ENCODE data around the gene RARB. TPM values are rescaled to one million over a fixed set of nuclear protein-coding genes. Genes with fewer than 3 reads are reported as not detected.

Gene RARB
- total RNA-seq, 2 donors from 2014 or later = 15.2 to 22.8 TPM

DNA sequence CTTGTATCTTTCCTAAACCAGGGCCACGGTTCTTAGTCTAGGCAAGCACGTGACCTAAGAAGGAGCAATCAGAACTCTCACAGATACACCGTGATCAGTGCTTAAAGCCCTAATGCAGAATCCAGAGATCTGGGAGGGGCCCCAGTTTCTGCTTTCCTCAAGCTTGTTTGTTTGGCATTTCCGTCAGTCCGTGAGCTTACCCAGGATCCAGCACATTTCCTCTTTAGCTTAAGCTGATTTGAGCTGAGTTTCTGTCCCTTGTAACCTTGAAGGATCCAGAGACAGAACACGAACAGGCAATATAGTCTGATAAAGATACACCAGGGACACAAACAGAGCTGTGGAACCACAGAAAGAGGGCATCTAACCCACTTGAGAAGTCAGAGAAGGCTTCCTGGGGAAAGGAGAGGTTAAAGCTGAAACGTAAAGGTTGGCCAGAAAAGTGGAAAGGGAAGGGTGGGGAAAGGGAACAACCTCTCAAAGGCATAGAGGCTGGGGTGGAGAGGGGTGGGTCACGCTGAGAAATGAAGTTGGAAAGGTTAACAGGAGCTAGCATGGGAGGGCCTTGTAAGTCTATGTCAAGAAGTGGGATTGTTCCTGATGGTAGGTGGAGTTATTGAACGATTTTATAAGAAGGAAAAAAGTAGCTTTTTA, 42.1 kb upstream of the RARB start:
- TF ChIP-seq, protein P1, sequence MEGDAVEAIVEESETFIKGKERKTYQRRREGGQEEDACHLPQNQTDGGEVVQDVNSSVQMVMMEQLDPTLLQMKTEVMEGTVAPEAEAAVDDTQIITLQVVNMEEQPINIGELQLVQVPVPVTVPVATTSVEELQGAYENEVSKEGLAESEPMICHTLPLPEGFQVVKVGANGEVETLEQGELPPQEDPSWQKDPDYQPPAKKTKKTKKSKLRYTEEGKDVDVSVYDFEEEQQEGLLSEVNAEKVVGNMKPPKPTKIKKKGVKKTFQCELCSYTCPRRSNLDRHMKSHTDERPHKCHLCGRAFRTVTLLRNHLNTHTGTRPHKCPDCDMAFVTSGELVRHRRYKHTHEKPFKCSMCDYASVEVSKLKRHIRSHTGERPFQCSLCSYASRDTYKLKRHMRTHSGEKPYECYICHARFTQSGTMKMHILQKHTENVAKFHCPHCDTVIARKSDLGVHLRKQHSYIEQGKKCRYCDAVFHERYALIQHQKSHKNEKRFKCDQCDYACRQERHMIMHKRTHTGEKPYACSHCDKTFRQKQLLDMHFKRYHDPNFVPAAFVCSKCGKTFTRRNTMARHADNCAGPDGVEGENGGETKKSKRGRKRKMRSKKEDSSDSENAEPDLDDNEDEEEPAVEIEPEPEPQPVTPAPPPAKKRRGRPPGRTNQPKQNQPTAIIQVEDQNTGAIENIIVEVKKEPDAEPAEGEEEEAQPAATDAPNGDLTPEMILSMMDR (IDR thresholded peaks at IDR 0.05) = no peak
- no peaks in the 10 kb centered on the region for H3K9me3 ChIP-seq
- DNase-seq (ENCODE audit: low spot score) = no peak
- no peaks in the 10 kb centered on the region for H3K27me3 ChIP-seq
- H3K27ac ChIP-seq = no peak overlapping the region
- H3K36me3 ChIP-seq = no peaks in the 10 kb centered on the region
- peaks cover 0 to 5% of the 10 kb centered on the region in 2 donors for H3K4me1 ChIP-seq
- no peak overlapping the region for H3K4me3 ChIP-seq

DNA sequence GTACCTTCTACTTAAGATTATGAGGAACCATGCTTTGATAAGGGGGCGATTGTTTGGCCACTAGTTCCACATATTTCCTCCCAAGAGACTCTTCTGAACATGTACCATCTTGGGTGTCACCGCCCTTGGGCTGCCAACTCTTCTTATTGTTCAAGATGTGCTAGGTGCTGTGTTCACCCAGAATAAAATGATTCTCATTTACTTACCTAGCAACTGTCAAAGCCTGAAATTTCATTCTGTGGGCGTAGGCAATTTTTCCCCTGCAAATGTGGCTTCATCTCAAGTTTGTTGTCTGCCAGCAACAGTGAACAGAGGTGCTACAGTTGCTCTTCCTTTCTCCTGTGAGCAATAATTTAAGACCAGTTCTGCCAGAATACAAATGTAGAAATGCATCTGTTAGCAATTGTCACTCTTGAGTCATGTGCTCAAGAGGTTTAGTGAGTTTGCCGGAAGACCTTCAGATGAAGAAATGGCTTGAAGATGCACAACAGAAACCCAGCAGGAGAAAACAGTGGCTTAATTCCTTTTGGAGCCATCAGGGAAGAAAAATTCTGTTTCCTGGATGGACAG, 41.3 kb upstream of the RARB start:
- H3K27me3 ChIP-seq = no peaks in the 10 kb centered on the region
- H3K9me3 ChIP-seq = no peaks in the 10 kb centered on the region
- H3K36me3 ChIP-seq = no peaks in the 10 kb centered on the region
- TF ChIP-seq, protein P1 (IDR thresholded peaks at IDR 0.05) = no peak
- H3K4me1 ChIP-seq = peaks cover 0 to 5% of the 10 kb centered on the region in 2 donors
- H3K4me3 ChIP-seq = no peak overlapping the region
- no peak for DNase-seq (ENCODE audit: low spot score)
- H3K27ac ChIP-seq = no peak overlapping the region

DNA sequence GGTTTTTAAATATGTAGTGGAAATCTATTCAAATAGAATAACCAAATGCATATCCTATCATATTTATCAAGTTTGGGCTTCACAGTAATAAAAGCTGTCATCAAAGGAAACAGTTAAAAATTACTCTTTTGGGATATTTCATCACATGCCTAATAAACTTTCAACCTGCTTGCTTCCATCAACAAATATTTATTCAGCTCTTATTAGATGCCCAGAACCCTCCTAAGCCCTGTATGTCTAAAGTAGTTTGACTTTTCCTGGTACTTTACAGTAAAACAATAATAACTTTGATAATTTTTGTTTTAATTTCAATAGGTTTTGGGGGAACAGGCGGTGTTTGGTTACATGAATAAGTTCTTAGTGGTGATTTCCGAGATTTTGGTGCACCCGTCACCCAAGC, 37.5 kb upstream of the RARB start:
- H3K9me3 ChIP-seq = no peaks in the 10 kb centered on the region
- no peak for DNase-seq (ENCODE audit: low spot score)
- H3K4me3 ChIP-seq = no peak overlapping the region
- TF ChIP-seq, protein P1 (IDR thresholded peaks at IDR 0.05) = no peak
- no peaks in the 10 kb centered on the region for H3K36me3 ChIP-seq
- no peak overlapping the region for H3K27ac ChIP-seq
- peaks cover 0 to 5% of the 10 kb centered on the region in 2 donors for H3K4me1 ChIP-seq
- no peaks in the 10 kb centered on the region for H3K27me3 ChIP-seq

DNA sequence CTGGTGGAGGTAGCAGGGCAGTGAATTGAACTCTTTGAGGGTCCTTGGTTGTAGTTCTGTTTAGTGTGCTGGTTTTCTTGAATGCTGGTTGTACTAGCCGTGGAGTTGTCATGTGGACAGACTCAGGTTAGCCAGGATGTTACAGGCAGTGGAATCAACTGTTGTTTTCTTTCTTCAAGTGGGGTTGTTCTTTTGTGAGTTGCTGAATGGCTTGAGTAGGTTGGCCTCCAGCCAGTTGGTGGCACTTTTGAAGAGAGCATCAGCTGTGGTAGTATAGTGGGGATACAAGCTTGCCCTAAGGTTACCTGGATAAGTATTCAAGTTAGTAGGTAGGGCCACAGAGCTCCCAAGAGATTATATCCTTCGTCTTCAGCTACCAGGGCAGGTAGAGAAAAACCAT, 31.8 kb upstream of the RARB start:
- DNase-seq (ENCODE audit: low spot score) = no peak
- H3K27me3 ChIP-seq = no peaks in the 10 kb centered on the region

DNA sequence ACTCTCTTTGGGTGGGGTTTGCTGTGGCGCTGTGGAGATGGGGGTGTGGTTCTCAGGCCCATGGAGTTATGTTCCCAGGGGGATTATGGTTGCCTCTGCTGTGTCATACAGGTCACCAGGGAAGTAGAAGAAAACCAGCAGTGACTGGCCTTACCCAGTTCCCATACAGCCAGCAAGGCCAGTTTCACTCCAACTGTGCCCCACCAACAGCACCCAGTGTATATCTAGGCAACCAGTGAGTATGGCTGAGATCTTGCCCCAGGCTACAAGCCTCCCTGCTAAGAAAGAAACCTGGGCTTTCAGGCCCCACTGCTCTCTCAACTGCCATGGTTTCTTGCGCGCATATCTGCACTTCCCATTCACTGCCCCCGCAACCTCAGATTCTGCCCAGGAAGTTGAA, 31.4 kb upstream of the RARB start:
- no peak overlapping the region for H3K4me3 ChIP-seq
- H3K4me1 ChIP-seq = no peaks in the 10 kb centered on the region
- H3K27me3 ChIP-seq = no peaks in the 10 kb centered on the region
- H3K36me3 ChIP-seq = no peaks in the 10 kb centered on the region
- no peak for DNase-seq (ENCODE audit: low spot score)
- H3K27ac ChIP-seq = no peak overlapping the region
- no peaks in the 10 kb centered on the region for H3K9me3 ChIP-seq
- TF ChIP-seq, protein P1 (IDR thresholded peaks at IDR 0.05) = no peak

More for the DNA sequence above, 31.8 kb upstream of the RARB start:
- TF ChIP-seq, protein P1 (IDR thresholded peaks at IDR 0.05) = no peak
- no peak overlapping the region for H3K27ac ChIP-seq
- H3K4me3 ChIP-seq = no peak overlapping the region
- no peaks in the 10 kb centered on the region for H3K36me3 ChIP-seq
- H3K4me1 ChIP-seq = no peaks in the 10 kb centered on the region
- no peaks in the 10 kb centered on the region for H3K9me3 ChIP-seq

DNA sequence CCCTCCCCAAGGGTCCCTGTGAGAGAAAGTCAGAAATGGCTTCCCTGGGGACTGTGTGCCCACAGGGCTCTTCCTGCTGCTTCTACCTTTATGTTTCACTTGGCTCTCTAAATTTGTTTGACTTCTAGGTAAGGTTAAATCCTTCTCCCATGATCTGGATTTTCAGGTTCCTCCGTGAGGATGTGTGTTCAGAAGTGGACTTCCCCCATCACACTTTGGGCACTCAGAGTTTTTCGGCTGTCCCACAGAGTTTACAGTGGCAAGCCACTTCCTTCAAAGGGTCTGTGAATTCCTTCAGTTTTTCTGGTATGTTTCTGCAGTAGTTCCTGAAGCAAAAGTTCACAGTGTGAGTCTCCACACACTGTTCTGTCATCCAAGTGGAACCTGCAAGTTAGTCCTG, 30.9 kb upstream of the RARB start:
- Histone ChIP-seq H3K4me3 (no peak overlapping the region), H3K27ac (no peak overlapping the region), H3K27me3 (no peaks in the 10 kb centered on the region), H3K9me3 (no peaks in the 10 kb centered on the region), H3K4me1 (no peaks in the 10 kb centered on the region), H3K36me3 (no peaks in the 10 kb centered on the region)
- TF ChIP-seq, protein P1 (IDR thresholded peaks at IDR 0.05) = no peak
- no peak for DNase-seq (ENCODE audit: low spot score)
